Neural progenitor cell (in vitro differentiated cells): ENCODE measurements around the gene TRIM28.

Source experiments
- EZH2 ChIP-seq: fragments of 200-600 bp; sonication (generic); IDR thresholded peaks from 2 replicates; pipeline ENCODE4 v1.6.1; 2017; ENCODE audit warnings: antibody characterized with exemption, mild to moderate bottlenecking, moderate library complexity
- EZH2phosphoT487 ChIP-seq: fragments of 200-600 bp; sonication (generic); IDR thresholded peaks from 2 replicates; pipeline ENCODE4 v1.6.1; 2017; ENCODE audit warnings: antibody characterized with exemption
- TF ChIP-seq, protein P1 (sequence below): fragments of 200-600 bp; sonication (generic); IDR thresholded peaks from 2 replicates; pipeline ENCODE4 v1.5.1; 2017; ENCODE audit warnings: antibody characterized with exemption, mild to moderate bottlenecking

DNA sequence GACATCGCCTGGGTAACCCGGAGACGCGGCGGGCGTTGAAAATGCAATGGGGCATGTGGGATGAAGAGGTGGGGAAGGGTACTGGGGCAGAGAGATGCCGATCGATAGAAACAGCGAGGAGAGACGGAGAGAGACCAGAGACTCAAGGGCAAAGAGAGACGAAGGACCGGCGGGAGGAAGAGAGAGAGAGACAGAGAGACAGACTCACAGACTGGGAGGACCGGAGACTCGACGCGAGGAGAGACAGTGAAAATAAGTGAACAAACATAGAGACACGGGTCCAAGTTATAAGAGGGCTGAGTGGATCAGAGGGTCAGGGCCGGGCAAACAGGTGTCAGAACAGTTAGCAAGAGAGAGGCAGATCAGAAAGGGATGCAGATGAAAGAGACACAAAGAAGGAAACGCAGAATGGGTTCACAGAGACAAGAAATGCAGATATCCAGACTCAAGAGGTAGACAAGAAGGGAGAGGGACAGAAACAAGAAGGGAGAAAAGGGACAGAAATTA lies 29.8 kb downstream of the TRIM28 start:
- TF ChIP-seq, protein P1, sequence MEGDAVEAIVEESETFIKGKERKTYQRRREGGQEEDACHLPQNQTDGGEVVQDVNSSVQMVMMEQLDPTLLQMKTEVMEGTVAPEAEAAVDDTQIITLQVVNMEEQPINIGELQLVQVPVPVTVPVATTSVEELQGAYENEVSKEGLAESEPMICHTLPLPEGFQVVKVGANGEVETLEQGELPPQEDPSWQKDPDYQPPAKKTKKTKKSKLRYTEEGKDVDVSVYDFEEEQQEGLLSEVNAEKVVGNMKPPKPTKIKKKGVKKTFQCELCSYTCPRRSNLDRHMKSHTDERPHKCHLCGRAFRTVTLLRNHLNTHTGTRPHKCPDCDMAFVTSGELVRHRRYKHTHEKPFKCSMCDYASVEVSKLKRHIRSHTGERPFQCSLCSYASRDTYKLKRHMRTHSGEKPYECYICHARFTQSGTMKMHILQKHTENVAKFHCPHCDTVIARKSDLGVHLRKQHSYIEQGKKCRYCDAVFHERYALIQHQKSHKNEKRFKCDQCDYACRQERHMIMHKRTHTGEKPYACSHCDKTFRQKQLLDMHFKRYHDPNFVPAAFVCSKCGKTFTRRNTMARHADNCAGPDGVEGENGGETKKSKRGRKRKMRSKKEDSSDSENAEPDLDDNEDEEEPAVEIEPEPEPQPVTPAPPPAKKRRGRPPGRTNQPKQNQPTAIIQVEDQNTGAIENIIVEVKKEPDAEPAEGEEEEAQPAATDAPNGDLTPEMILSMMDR: no peak
- TF ChIP-seq EZH2 (no peak), EZH2phosphoT487 (no peak)
